ENCODE data around the gene THBS2. TPM values are rescaled to one million over a fixed set of nuclear protein-coding genes. Genes with fewer than 3 reads are reported as not detected.
A peak's percentile ranks its signal among the peaks of the same experiment; 100 is the strongest.

THBS2 gene
- total RNA-seq, 4 donors from 2014 or later: 3.6 to 7.7 (median 4.8) TPM

DNA sequence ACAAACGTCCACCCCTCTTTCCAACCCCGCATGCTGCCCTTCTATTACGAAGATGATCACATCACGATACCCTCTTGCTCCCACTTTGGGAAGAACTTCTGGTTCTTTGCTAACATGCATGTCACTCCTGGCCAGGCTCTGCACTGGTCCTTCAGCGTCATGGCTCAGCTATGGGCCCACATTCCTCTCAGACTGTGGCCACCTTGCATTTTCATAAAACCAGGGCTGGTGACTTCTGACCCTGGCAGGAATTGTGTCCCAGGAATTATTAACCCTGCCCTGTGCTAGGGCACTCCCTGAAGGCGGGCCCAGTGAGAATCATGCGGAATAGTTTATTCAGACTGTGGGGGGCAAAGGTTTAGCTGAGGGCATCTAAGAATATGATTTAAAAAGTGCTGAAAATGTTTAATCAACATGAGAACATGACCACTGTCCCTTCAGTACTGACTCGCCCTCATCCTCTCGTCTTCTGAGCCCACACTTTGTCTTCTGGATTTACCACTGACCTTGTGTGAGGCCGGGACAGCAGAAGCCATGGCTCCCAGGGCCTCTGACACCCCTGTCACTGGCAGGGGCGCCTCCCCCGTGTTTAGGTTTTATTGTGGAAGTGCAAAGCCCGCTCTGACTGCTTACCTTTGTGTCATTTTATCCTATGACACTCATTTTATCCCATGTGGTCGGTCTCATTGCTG lies 38.1 kb upstream of the THBS2 start:
- intact Hi-C loops (cut with DNase I; ENCODE audit: low total_unique reads): no loop called here
- H3K27ac ChIP-seq: no peak overlapping the region

GRCh38 chr6:169291148-169291547 lies 37.5 kb upstream of the THBS2 start:
- Histone ChIP-seq H3K4me1 (no peaks in the 10 kb centered on the region), H3K9me3 (no peaks in the 10 kb centered on the region), H3K4me3 (no peak overlapping the region), H3K27me3 (no peaks in the 10 kb centered on the region), H3K36me3 (no peaks in the 10 kb centered on the region), H3K27ac (peak overlapping the region in 1 of 4 donors; percentile 51)
- TF ChIP-seq, protein P1, sequence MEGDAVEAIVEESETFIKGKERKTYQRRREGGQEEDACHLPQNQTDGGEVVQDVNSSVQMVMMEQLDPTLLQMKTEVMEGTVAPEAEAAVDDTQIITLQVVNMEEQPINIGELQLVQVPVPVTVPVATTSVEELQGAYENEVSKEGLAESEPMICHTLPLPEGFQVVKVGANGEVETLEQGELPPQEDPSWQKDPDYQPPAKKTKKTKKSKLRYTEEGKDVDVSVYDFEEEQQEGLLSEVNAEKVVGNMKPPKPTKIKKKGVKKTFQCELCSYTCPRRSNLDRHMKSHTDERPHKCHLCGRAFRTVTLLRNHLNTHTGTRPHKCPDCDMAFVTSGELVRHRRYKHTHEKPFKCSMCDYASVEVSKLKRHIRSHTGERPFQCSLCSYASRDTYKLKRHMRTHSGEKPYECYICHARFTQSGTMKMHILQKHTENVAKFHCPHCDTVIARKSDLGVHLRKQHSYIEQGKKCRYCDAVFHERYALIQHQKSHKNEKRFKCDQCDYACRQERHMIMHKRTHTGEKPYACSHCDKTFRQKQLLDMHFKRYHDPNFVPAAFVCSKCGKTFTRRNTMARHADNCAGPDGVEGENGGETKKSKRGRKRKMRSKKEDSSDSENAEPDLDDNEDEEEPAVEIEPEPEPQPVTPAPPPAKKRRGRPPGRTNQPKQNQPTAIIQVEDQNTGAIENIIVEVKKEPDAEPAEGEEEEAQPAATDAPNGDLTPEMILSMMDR (IDR thresholded peaks at IDR 0.05 in 4 of 5, conservative IDR thresholded peaks at IDR 0.05 in 1 of 5): no peak
- no peak for TF ChIP-seq POLR2A (IDR thresholded peaks at IDR 0.05)
- no peak for DNase-seq
- intact Hi-C loops (cut with DNase I; ENCODE audit: low total_unique reads): no loop called here
- in situ Hi-C loops (cut with MboI; ENCODE audit: low sequenced_read_pairs in 4 of 4): no loop called here
- ATAC-seq: no peak

More for the DNA sequence above, 38.1 kb upstream of the THBS2 start:
- in situ Hi-C loops (cut with MboI; ENCODE audit: low sequenced_read_pairs in 4 of 4): no loop called here
- Histone ChIP-seq H3K27me3 (no peaks in the 10 kb centered on the region), H3K9me3 (no peaks in the 10 kb centered on the region), H3K36me3 (no peaks in the 10 kb centered on the region), H3K4me1 (no peaks in the 10 kb centered on the region), H3K4me3 (no peak overlapping the region)
- no peak for DNase-seq
- TF ChIP-seq, protein P1 (IDR thresholded peaks at IDR 0.05 in 4 of 5, conservative IDR thresholded peaks at IDR 0.05 in 1 of 5): no peak
- no peak for TF ChIP-seq POLR2A (IDR thresholded peaks at IDR 0.05)
- ATAC-seq: no peak

DNA sequence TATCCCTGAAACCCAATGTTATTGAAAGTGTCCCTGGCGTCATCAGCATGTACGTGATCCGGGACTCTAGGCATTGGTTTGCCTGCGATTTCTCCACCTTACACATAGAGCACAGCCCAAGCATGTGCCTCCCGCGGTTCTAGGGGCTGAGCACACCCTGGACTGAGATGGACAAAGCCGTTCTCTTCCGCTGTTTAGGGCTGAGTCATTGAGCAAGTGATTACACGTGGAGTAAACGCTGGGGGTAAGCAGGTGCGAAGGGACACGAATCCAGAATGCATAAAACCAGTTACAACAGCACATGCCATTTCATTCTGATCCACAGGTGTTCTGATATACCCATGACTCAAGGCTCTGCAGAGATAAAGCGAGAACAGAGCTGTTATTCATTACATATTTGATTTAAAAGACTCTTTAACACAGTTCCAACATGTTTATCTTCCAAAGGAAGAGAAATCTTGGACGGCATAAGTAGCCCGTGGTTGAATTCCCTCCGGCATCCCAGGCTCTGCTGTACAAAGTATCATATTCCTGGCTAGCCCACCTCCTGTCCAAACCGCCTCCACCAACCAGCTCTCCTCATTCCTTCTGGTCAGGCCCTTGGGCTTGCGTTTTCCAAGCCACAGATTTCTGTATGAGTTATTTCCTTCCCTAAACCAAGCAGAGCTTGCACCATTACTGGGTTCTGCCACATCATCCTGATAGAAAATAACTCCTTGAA lies 36.1 kb upstream of the THBS2 start:
- H3K9me3 ChIP-seq: no peaks in the 10 kb centered on the region
- in situ Hi-C loops (cut with MboI; ENCODE audit: low sequenced_read_pairs in 4 of 4): no loop called here
- TF ChIP-seq POLR2A (IDR thresholded peaks at IDR 0.05): peak in 1 of 2 donors; percentile 15
- TF ChIP-seq, protein P1 (IDR thresholded peaks at IDR 0.05 in 4 of 5, conservative IDR thresholded peaks at IDR 0.05 in 1 of 5): no peak
- no peaks in the 10 kb centered on the region for H3K4me1 ChIP-seq
- H3K36me3 ChIP-seq: no peaks in the 10 kb centered on the region
- no peaks in the 10 kb centered on the region for H3K27me3 ChIP-seq
- H3K27ac ChIP-seq: peak overlapping the region; percentile 37 to 54 (median 44)
- no peak overlapping the region for H3K4me3 ChIP-seq
- ATAC-seq (peak; percentile 63 to 70), DNase-seq (peak; percentile 29 to 55)
- intact Hi-C loops (cut with DNase I; ENCODE audit: low total_unique reads): no loop called here

DNA sequence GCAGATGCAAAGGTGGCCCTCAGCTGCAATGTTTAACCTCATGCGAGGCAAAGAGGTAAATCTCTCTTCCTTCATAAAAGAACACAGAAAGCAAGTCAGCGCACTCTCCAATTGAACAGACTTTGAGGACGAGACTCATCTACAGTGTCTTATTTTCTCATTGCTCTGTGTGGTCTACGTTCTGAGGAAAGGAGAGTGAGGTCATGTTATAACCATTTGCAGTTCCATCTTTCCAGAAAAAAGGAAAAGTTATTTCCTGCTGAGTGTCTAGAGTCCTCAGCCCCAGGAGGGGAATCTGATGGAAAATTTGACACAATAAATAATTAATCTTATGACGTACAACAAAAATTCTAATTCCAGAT lies 35.6 kb upstream of the THBS2 start:
- Histone ChIP-seq H3K27ac (peak overlapping the region; percentile 37 to 54 (median 46)), H3K9me3 (no peaks in the 10 kb centered on the region), H3K36me3 (no peaks in the 10 kb centered on the region), H3K4me1 (no peaks in the 10 kb centered on the region), H3K4me3 (no peak overlapping the region), H3K27me3 (no peaks in the 10 kb centered on the region)
- no peak for ATAC-seq
- intact Hi-C loops (cut with DNase I; ENCODE audit: low total_unique reads) (no loop called here), in situ Hi-C loops (cut with MboI; ENCODE audit: low sequenced_read_pairs in 4 of 4) (no loop called here)
- TF ChIP-seq, protein P1 (IDR thresholded peaks at IDR 0.05 in 4 of 5, conservative IDR thresholded peaks at IDR 0.05 in 1 of 5): no peak
- no peak for TF ChIP-seq POLR2A (IDR thresholded peaks at IDR 0.05)
- DNase-seq: no peak
